ENCODE measurements around the gene MEFV.
"Not testable (repeated sequence)": the region's sequence is repeated elsewhere in the genome, so short reads cannot be mapped to it uniquely, and the experiment has no call there.

The MEFV gene

GRCh38 chr16:3274490-3274889 is 18.1 kb upstream of the MEFV start:
- DNase-seq, result peak; percentile 67
- in situ Hi-C loops (cut with HindIII; ENCODE audit: low pct_ligation_motif_present, low pct_unique_long_range_greater_than_20kb, low sequenced_read_pairs), result no loop called here

- DNase-seq; in situ Hi-C loops (cut with HindIII; ENCODE audit: low pct_ligation_motif_present, low pct_unique_long_range_greater_than_20kb, low sequenced_read_pairs): not testable (repeated sequence)
These were observed 14.8 kb upstream of the MEFV start for GRCh38 chr16:3271281-3271680.

- DNase-seq; in situ Hi-C loops (cut with HindIII; ENCODE audit: low pct_ligation_motif_present, low pct_unique_long_range_greater_than_20kb, low sequenced_read_pairs): not testable (repeated sequence)
These were observed 14.3 kb upstream of the MEFV start for GRCh38 chr16:3270718-3271117.

GRCh38 chr16:3268294-3268693 is 11.9 kb upstream of the MEFV start:
- no peak for DNase-seq
- in situ Hi-C loops (cut with HindIII; ENCODE audit: low pct_ligation_motif_present, low pct_unique_long_range_greater_than_20kb, low sequenced_read_pairs), result no loop called here

GRCh38 chr16:3266873-3267537 is 10.6 kb upstream of the MEFV start:
- peak; percentile 35 for DNase-seq
- in situ Hi-C loops (cut with HindIII; ENCODE audit: low pct_ligation_motif_present, low pct_unique_long_range_greater_than_20kb, low sequenced_read_pairs), result no loop called here

GRCh38 chr16:3264137-3265036 is 8.0 kb upstream of the MEFV start:
- in situ Hi-C loops (cut with HindIII; ENCODE audit: low pct_ligation_motif_present, low pct_unique_long_range_greater_than_20kb, low sequenced_read_pairs), result no loop called here
- peak; percentile 99 for DNase-seq

- in situ Hi-C loops (cut with HindIII; ENCODE audit: low pct_ligation_motif_present, low pct_unique_long_range_greater_than_20kb, low sequenced_read_pairs), result no loop called here
- DNase-seq, result no peak
These were observed 6.1 kb upstream of the MEFV start for GRCh38 chr16:3262517-3262916.

- DNase-seq, result no peak
- in situ Hi-C loops (cut with HindIII; ENCODE audit: low pct_ligation_motif_present, low pct_unique_long_range_greater_than_20kb, low sequenced_read_pairs), result no loop called here
These were observed 3.4 kb upstream of the MEFV start for GRCh38 chr16:3259836-3260235.

- peak; percentile 98 for DNase-seq
- in situ Hi-C loops (cut with HindIII; ENCODE audit: low pct_ligation_motif_present, low pct_unique_long_range_greater_than_20kb, low sequenced_read_pairs), result no loop called here
These were observed 533 bp upstream of the MEFV start for GRCh38 chr16:3256866-3257465.

- DNase-seq, result no peak
- in situ Hi-C loops (cut with HindIII; ENCODE audit: low pct_ligation_motif_present, low pct_unique_long_range_greater_than_20kb, low sequenced_read_pairs), result no loop called here
These were observed 2.1 kb downstream of the MEFV start for GRCh38 chr16:3254309-3254708.

GRCh38 chr16:3252967-3253366 is 3.5 kb downstream of the MEFV start:
- in situ Hi-C loops (cut with HindIII; ENCODE audit: low pct_ligation_motif_present, low pct_unique_long_range_greater_than_20kb, low sequenced_read_pairs), result no loop called here
- no peak for DNase-seq

GRCh38 chr16:3249451-3249850 is 7.0 kb downstream of the MEFV start:
- DNase-seq, result no peak
- in situ Hi-C loops (cut with HindIII; ENCODE audit: low pct_ligation_motif_present, low pct_unique_long_range_greater_than_20kb, low sequenced_read_pairs), result no loop called here

- in situ Hi-C loops (cut with HindIII; ENCODE audit: low pct_ligation_motif_present, low pct_unique_long_range_greater_than_20kb, low sequenced_read_pairs), result no loop called here
- DNase-seq, result no peak
These were observed 7.4 kb downstream of the MEFV start for GRCh38 chr16:3249020-3249419.

- DNase-seq, result no peak
- in situ Hi-C loops (cut with HindIII; ENCODE audit: low pct_ligation_motif_present, low pct_unique_long_range_greater_than_20kb, low sequenced_read_pairs), result no loop called here
These were observed 7.8 kb downstream of the MEFV start for GRCh38 chr16:3248596-3248995.

GRCh38 chr16:3246876-3247275 is 9.6 kb downstream of the MEFV start:
- in situ Hi-C loops (cut with HindIII; ENCODE audit: low pct_ligation_motif_present, low pct_unique_long_range_greater_than_20kb, low sequenced_read_pairs), result no loop called here
- DNase-seq, result no peak

GRCh38 chr16:3246002-3246401 is 10.4 kb downstream of the MEFV start:
- DNase-seq, result no peak
- in situ Hi-C loops (cut with HindIII; ENCODE audit: low pct_ligation_motif_present, low pct_unique_long_range_greater_than_20kb, low sequenced_read_pairs), result no loop called here

GRCh38 chr16:3243882-3244281 is 12.6 kb downstream of the MEFV start:
- DNase-seq, result no peak
- in situ Hi-C loops (cut with HindIII; ENCODE audit: low pct_ligation_motif_present, low pct_unique_long_range_greater_than_20kb, low sequenced_read_pairs), result no loop called here

GRCh38 chr16:3242709-3243108 is 13.7 kb downstream of the MEFV start:
- in situ Hi-C loops (cut with HindIII; ENCODE audit: low pct_ligation_motif_present, low pct_unique_long_range_greater_than_20kb, low sequenced_read_pairs), result no loop called here
- DNase-seq, result no peak

- in situ Hi-C loops (cut with HindIII; ENCODE audit: low pct_ligation_motif_present, low pct_unique_long_range_greater_than_20kb, low sequenced_read_pairs), result no loop called here
- no peak for DNase-seq
These were observed 14.7 kb downstream of the MEFV start for GRCh38 chr16:3241761-3242160.
